Calu3 (cell line): ENCODE measurements around the gene MTMR6. TPM values are rescaled to one million over a fixed set of nuclear protein-coding genes. Genes with fewer than 3 reads are reported as not detected.

Source experiments
- BruUV-seq: library from RNA; stranded (reverse); fragments of 400-500 nt; replicated peaks from 2 replicates; lab custom pipeline; 2021; lab: Mats Ljungman, UMichigan
- CTCF ChIA-PET: fragments of 300-600 bp; sonication (Branson Sonifier 250); formaldehyde crosslinking; loops from one replicate; lab custom pipeline; 2022; ENCODE audit warnings: antibody characterized with exemption; lab: Charles Lee
- DNase-seq: peaks from one replicate; pipeline ENCODE4 v3.0.0; 2022
- H3K27ac Mint-ChIP-seq: one replicate; pipeline ENCODE4 v1.8.0; 2022; ENCODE audit warnings: mixed read lengths; ENCODE audit not compliant: unreplicated experiment
- H3K27me3 Mint-ChIP-seq: one replicate; pipeline ENCODE4 v1.8.0; 2022; ENCODE audit warnings: mixed read lengths; ENCODE audit not compliant: unreplicated experiment
- H3K36me3 Mint-ChIP-seq: one replicate; pipeline ENCODE4 v1.8.0; 2022; ENCODE audit warnings: mild to moderate bottlenecking, moderate library complexity, mixed read lengths; ENCODE audit not compliant: insufficient read depth, unreplicated experiment
- H3K4me1 Mint-ChIP-seq: one replicate; pipeline ENCODE4 v1.8.0; 2022; ENCODE audit warnings: mild to moderate bottlenecking, low read depth, mixed read lengths; ENCODE audit not compliant: unreplicated experiment
- H3K4me3 Mint-ChIP-seq: one replicate; pipeline ENCODE4 v1.8.0; 2022; ENCODE audit warnings: mild to moderate bottlenecking, low read depth, moderate library complexity, mixed read lengths; ENCODE audit not compliant: unreplicated experiment
- H3K9me3 Mint-ChIP-seq: one replicate; pipeline ENCODE4 v1.8.0; 2022; ENCODE audit warnings: low read depth, mixed read lengths; ENCODE audit not compliant: unreplicated experiment
- intact Hi-C: fragments of 100-400 bp; cut with micrococcal nuclease; formaldehyde crosslinking; loops from one replicate; pipeline ENCODE4 v1.10.0; 2022; ENCODE audit not compliant: unreplicated experiment
- total RNA-seq: library from RNA; stranded (reverse); gene quantifications from 2 replicates; pipeline ENCODE4 v1.2.3, GENCODE V29; 2022
- TF ChIP-seq, protein P1 (sequence below): fragments of 200-600 bp; IDR thresholded peaks from one replicate; pipeline ENCODE4 v1.8.0; 2022; ENCODE audit warnings: antibody characterized with exemption; ENCODE audit not compliant: unreplicated experiment

The MTMR6 gene
- total RNA-seq, 1 experiment from 2014 or later = 7.1 TPM

DNA sequence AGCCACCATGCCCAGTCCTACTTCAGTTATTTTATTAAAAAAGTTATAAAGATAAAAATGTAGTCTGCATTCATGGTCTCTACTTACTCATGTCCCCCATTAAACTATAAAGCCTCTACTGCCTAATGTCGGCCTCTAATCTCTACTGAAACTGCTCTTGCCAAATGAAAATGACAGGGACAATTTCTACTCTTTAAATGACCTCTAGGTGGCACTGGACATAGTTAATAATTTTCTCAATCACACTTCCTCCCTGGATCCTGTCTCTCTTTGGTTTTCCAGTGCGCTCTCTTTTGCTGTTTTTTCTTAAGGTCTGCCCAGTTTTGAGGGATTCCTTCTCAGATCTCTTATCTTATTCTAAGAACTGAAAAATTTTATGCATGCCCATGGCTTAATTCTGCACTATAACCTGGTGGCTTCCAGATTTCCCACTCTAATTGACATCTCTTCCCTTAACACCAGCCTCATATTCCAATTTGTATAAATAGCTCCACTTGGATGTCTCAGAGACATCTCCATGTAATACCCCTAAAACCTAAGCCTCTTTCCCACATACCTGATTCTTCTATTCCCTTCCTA, 54.3 kb downstream of the MTMR6 start:
- no peak for DNase-seq
- CTCF ChIA-PET = interaction anchor here (0.6 kb wide), 1 partner anchor 158 kb away, joined by 3 read pairs; no protein-coding TSS in a partner anchor
- Mint-ChIP-seq H3K27me3 (peaks cover 31% of the 10 kb centered on the region), H3K36me3 (no peaks in the 10 kb centered on the region), H3K27ac (no peak overlapping the region), H3K4me1 (peaks cover 12% of the 10 kb centered on the region), H3K9me3 (no peaks in the 10 kb centered on the region), H3K4me3 (no peak overlapping the region)
- no TSS peak for BruUV-seq
- TF ChIP-seq, protein P1, sequence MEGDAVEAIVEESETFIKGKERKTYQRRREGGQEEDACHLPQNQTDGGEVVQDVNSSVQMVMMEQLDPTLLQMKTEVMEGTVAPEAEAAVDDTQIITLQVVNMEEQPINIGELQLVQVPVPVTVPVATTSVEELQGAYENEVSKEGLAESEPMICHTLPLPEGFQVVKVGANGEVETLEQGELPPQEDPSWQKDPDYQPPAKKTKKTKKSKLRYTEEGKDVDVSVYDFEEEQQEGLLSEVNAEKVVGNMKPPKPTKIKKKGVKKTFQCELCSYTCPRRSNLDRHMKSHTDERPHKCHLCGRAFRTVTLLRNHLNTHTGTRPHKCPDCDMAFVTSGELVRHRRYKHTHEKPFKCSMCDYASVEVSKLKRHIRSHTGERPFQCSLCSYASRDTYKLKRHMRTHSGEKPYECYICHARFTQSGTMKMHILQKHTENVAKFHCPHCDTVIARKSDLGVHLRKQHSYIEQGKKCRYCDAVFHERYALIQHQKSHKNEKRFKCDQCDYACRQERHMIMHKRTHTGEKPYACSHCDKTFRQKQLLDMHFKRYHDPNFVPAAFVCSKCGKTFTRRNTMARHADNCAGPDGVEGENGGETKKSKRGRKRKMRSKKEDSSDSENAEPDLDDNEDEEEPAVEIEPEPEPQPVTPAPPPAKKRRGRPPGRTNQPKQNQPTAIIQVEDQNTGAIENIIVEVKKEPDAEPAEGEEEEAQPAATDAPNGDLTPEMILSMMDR = no peak
- intact Hi-C loops = loop anchor here (5.0 kb wide), 1 partner anchor 54 kb away; the partner anchor contains the start of gene MTMR6

DNA sequence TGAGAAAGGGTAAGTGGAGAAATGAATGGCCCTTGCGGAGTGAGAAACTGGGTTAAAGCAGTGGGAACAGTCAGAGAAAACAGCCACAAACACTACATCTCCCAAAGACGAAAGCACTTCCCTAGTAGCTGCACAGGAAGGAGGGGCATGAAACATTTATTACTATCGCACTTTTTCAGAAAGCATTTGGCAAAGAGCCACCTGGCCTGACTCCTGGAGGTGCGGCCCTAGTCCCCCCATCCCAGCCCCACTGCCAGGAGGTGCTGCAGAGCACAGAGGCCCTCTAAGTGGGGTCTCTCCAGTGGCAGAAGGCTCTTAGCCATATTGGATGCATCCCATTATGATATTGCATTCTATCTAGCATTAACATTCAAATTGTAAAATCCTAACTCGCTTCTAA, 55.8 kb downstream of the MTMR6 start:
- H3K9me3 Mint-ChIP-seq = no peaks in the 10 kb centered on the region
- H3K4me1 Mint-ChIP-seq = peaks cover 12% of the 10 kb centered on the region
- no peak overlapping the region for H3K4me3 Mint-ChIP-seq
- no TSS peak for BruUV-seq
- CTCF ChIA-PET = no interaction called here
- intact Hi-C loops = loop anchor here (5.0 kb wide), 1 partner anchor 56 kb away; the partner anchor contains the start of gene MTMR6
- H3K36me3 Mint-ChIP-seq = no peaks in the 10 kb centered on the region
- TF ChIP-seq, protein P1 = no peak
- no peak overlapping the region for H3K27ac Mint-ChIP-seq
- peaks cover 44% of the 10 kb centered on the region for H3K27me3 Mint-ChIP-seq
- no peak for DNase-seq

- BruUV-seq = no TSS peak
- Mint-ChIP-seq H3K9me3 (no peaks in the 10 kb centered on the region), H3K27ac (no peak overlapping the region), H3K27me3 (peaks cover 79% of the 10 kb centered on the region), H3K4me1 (no peaks in the 10 kb centered on the region), H3K36me3 (no peaks in the 10 kb centered on the region), H3K4me3 (no peak overlapping the region)
- intact Hi-C loops = no loop called here
- DNase-seq = no peak
- TF ChIP-seq, protein P1 = no peak
- CTCF ChIA-PET = no interaction called here
These were observed 59.6 kb downstream of the MTMR6 start for GRCh38 chr13:25227690-25228089.

DNA sequence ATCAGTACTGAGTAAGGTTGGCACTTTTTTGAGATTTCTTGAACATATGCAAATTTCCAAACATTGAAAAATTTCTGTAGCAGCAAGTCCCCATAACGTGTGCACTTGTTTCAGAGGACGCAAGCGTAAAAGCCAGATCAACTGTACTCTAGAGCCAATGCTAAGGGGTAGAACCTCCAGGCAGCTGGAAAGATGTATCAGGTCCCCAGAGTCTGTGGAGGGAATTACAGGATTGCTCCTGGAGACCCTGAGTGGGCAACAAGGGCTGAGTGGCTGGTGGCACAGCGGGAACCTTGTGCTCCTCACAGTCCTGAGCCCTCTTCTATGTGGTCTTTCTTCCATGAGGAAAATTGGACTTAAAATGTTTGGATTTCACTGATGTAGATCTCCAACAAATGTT, 61.3 kb downstream of the MTMR6 start:
- Mint-ChIP-seq H3K4me1 (no peaks in the 10 kb centered on the region), H3K27ac (no peak overlapping the region), H3K36me3 (no peaks in the 10 kb centered on the region), H3K9me3 (no peaks in the 10 kb centered on the region), H3K27me3 (peaks cover 85% of the 10 kb centered on the region), H3K4me3 (no peak overlapping the region)
- CTCF ChIA-PET = no interaction called here
- TF ChIP-seq, protein P1 = no peak
- DNase-seq = no peak
- no TSS peak for BruUV-seq
- intact Hi-C loops = no loop called here
